OCI-LY7 (cell line): ENCODE results near the gene KIF6. TPM values are rescaled to one million over a fixed set of nuclear protein-coding genes. Genes with fewer than 3 reads are reported as not detected.

ENCODE experiments used
- BruUV-seq: library from RNA; stranded (reverse); fragments of 400-500 nt; replicated peaks from 2 replicates; lab custom pipeline; 2021; lab: Mats Ljungman, UMichigan
- CTCF ChIA-PET: fragments of 300-600 bp; sonication (Branson Sonifier 250); formaldehyde crosslinking; loops from one replicate; lab custom pipeline; 2022; ENCODE audit warnings: antibody characterized with exemption; ENCODE audit not compliant: unreplicated experiment; lab: Charles Lee
- POLR2A ChIA-PET: fragments of 300-600 bp; sonication (Branson Sonifier 250); formaldehyde crosslinking; loops from one replicate; lab custom pipeline; 2022; ENCODE audit warnings: antibody characterized with exemption; lab: Charles Lee
- DNase-seq: peaks from one replicate; pipeline ENCODE4 v3.0.0-alpha.2; 2015; ENCODE audit warnings: low spot score
- H2AFZ ChIP-seq: fragments of 200-600 bp; sonication (generic), shearing (Covaris generic); 2 replicates; pipeline ENCODE4 v1.6.1; 2014; ENCODE audit warnings: mild to moderate bottlenecking, antibody characterized with exemption, low read length, moderate library complexity
- H3K27ac ChIP-seq: fragments of 200-600 bp; sonication (generic); 2 replicates; pipeline ENCODE4 v1.5.1; 2014; ENCODE audit warnings: mixed run types, low read depth, mild to moderate bottlenecking, moderate library complexity, low read length, inconsistent platforms; ENCODE audit not compliant: poor library complexity, severe bottlenecking
- H3K36me3 ChIP-seq: fragments of 200-600 bp; sonication (generic); 2 replicates; pipeline ENCODE4 v1.6.1; 2014; ENCODE audit warnings: mild to moderate bottlenecking, antibody characterized with exemption, low read length, moderate library complexity, mixed read lengths; ENCODE audit not compliant: insufficient read depth
- H3K4me1 ChIP-seq: fragments of 200-600 bp; sonication (generic); 2 replicates; pipeline ENCODE4 v1.5.1; 2014; ENCODE audit warnings: mild to moderate bottlenecking, low read length; ENCODE audit not compliant: insufficient read depth, poor library complexity, severe bottlenecking
- H3K4me2 ChIP-seq: fragments of 200-600 bp; sonication (generic); 2 replicates; pipeline ENCODE4 v1.6.1; 2014; ENCODE audit warnings: mild to moderate bottlenecking, low read length
- H3K4me3 ChIP-seq: fragments of 200-600 bp; sonication (generic); 2 replicates; pipeline ENCODE4 v1.5.1; 2014; ENCODE audit warnings: mild to moderate bottlenecking, low read depth, low read length; ENCODE audit not compliant: poor library complexity, severe bottlenecking
- H3K79me2 ChIP-seq: fragments of 200-600 bp; sonication (generic); 2 replicates; pipeline ENCODE4 v1.6.1; 2016; ENCODE audit warnings: low read depth, mild to moderate bottlenecking, low read length, moderate library complexity, mixed read lengths; ENCODE audit not compliant: insufficient read depth
- H3K9me2 ChIP-seq: fragments of 200-600 bp; sonication (generic); 2 replicates; pipeline ENCODE4 v1.6.1; 2016; ENCODE audit warnings: mild to moderate bottlenecking, low read length, mixed read lengths; ENCODE audit not compliant: insufficient read depth
- H3K9me3 ChIP-seq: fragments of 200-600 bp; sonication (generic); 2 replicates; pipeline ENCODE4 v1.6.1; 2014; ENCODE audit warnings: mild to moderate bottlenecking, mixed run types, low read length, mixed read lengths
- H4K20me1 ChIP-seq: fragments of 200-600 bp; sonication (generic); 2 replicates; pipeline ENCODE4 v1.6.1; 2014; ENCODE audit warnings: mild to moderate bottlenecking, antibody characterized with exemption, low read length, moderate library complexity, mixed read lengths; ENCODE audit not compliant: insufficient read depth
- EZH2phosphoT487 ChIP-seq: fragments of 200-600 bp; sonication (generic); IDR thresholded peaks from 2 replicates; pipeline ENCODE4 v1.6.1; 2018; ENCODE audit warnings: low read depth, borderline replicate concordance, mild to moderate bottlenecking, mixed run types, antibody characterized with exemption, low read length, moderate library complexity, mixed read lengths
- intact Hi-C: fragments of 100-400 bp; cut with micrococcal nuclease; formaldehyde crosslinking; loops from one replicate; pipeline ENCODE4 v1.10.0; 2022; ENCODE audit not compliant: unreplicated experiment
- total RNA-seq, 2 experiments: library from RNA; depleted of rRNA in 1 of 2; stranded (reverse); fragments of >200 nt in 1 of 2; shearing (Covaris generic) in 1 of 2; gene quantifications; 2 replicates each; pipeline ENCODE4 v1.2.3, GENCODE V29; 2014 to 2022
- TF ChIP-seq, protein P1 (sequence below): fragments of 200-600 bp; sonication (generic); conservative IDR thresholded peaks from 2 replicates; pipeline ENCODE4 v1.5.1; 2014; ENCODE audit warnings: mild to moderate bottlenecking, antibody characterized with exemption, low read length, moderate library complexity, mixed read lengths

Gene KIF6
- total RNA-seq, 2 experiments from 2014 or later = not detected

- ChIA-PET POLR2A (no interaction called here), CTCF (no interaction called here)
- Histone ChIP-seq H3K4me1 (no peaks in the 10 kb centered on the region), H3K79me2 (no peaks in the 10 kb centered on the region), H3K36me3 (no peaks in the 10 kb centered on the region), H2AFZ (no peak overlapping the region), H3K27ac (no peak overlapping the region), H3K4me2 (no peak overlapping the region), H3K9me2 (no peaks in the 10 kb centered on the region), H4K20me1 (no peaks in the 10 kb centered on the region), H3K9me3 (no peaks in the 10 kb centered on the region), H3K4me3 (no peak overlapping the region)
- no peak for DNase-seq
- TF ChIP-seq EZH2phosphoT487 = no peak
- TF ChIP-seq, protein P1, sequence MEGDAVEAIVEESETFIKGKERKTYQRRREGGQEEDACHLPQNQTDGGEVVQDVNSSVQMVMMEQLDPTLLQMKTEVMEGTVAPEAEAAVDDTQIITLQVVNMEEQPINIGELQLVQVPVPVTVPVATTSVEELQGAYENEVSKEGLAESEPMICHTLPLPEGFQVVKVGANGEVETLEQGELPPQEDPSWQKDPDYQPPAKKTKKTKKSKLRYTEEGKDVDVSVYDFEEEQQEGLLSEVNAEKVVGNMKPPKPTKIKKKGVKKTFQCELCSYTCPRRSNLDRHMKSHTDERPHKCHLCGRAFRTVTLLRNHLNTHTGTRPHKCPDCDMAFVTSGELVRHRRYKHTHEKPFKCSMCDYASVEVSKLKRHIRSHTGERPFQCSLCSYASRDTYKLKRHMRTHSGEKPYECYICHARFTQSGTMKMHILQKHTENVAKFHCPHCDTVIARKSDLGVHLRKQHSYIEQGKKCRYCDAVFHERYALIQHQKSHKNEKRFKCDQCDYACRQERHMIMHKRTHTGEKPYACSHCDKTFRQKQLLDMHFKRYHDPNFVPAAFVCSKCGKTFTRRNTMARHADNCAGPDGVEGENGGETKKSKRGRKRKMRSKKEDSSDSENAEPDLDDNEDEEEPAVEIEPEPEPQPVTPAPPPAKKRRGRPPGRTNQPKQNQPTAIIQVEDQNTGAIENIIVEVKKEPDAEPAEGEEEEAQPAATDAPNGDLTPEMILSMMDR = no peak
- intact Hi-C loops = no loop called here
- BruUV-seq = no TSS peak
Observed at GRCh38 chr6:39446909-39447308, 278.3 kb downstream of the KIF6 start.

DNA sequence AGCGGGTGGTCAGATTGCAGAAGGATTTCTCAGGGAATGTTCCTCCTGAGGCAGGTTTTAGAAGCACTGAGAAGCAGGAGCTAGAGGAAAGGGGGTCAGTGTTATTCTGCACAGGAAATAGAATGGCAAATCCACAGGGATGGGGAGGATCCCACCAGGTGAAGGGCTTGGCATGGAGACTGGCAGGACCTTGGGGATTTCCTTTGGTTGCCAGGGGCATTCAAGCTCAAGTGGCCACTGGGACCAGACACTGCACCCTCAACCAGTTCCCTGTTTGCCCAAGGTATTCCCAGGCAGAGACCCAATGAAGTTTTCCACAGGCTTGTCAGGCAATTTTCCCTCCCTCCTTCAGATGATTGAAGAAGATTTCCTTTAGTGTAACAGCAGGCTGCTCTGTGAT is 279.5 kb downstream of the KIF6 start:
- no peak overlapping the region for H3K27ac ChIP-seq
- DNase-seq = no peak
- ChIA-PET CTCF (no interaction called here), POLR2A (no interaction called here)
- H3K36me3 ChIP-seq = no peaks in the 10 kb centered on the region
- TF ChIP-seq, protein P1 = no peak
- TF ChIP-seq EZH2phosphoT487 = no peak
- H3K4me2 ChIP-seq = no peak overlapping the region
- H3K9me3 ChIP-seq = no peaks in the 10 kb centered on the region
- no peak overlapping the region for H3K4me3 ChIP-seq
- H3K79me2 ChIP-seq = no peaks in the 10 kb centered on the region
- intact Hi-C loops = no loop called here
- no TSS peak for BruUV-seq
- no peak overlapping the region for H2AFZ ChIP-seq
- H3K9me2 ChIP-seq = no peaks in the 10 kb centered on the region
- H3K4me1 ChIP-seq = no peaks in the 10 kb centered on the region
- no peaks in the 10 kb centered on the region for H4K20me1 ChIP-seq

GRCh38 chr6:39444479-39445019 is 280.7 kb downstream of the KIF6 start:
- POLR2A ChIA-PET = no interaction called here

More at GRCh38 chr6:39444479-39445019, 280.7 kb downstream of the KIF6 start:
- Histone ChIP-seq H2AFZ (no peak overlapping the region), H4K20me1 (no peaks in the 10 kb centered on the region), H3K9me2 (no peaks in the 10 kb centered on the region), H3K27ac (no peak overlapping the region), H3K4me2 (no peak overlapping the region), H3K4me3 (no peak overlapping the region), H3K4me1 (no peaks in the 10 kb centered on the region), H3K9me3 (no peaks in the 10 kb centered on the region), H3K79me2 (no peaks in the 10 kb centered on the region), H3K36me3 (no peaks in the 10 kb centered on the region)
- no TSS peak for BruUV-seq
- intact Hi-C loops = no loop called here
- no peak for TF ChIP-seq EZH2phosphoT487
- TF ChIP-seq, protein P1 = no peak
- CTCF ChIA-PET = no interaction called here
- no peak for DNase-seq
